Left forelimb (tissue), 1 donor: Measurements from ENCODE around the gene NELFB.

Experiments used
- DNase-seq: peaks from one replicate; pipeline ENCODE4 v3.0.0-alpha.2; 2018; ENCODE audit warnings: low spot score

NELFB gene

GRCh38 chr9:137254624-137255447 lies at the start of gene NELFB:
Gene NELFB (plus strand): TSS chr9:137255327.
- DNase-seq: peak; percentile 98

- no peak for DNase-seq
Measured at GRCh38 chr9:137206602-137207001, 48.5 kb upstream of the NELFB start.

- DNase-seq: no peak
Measured at GRCh38 chr9:137211532-137211931, 43.6 kb upstream of the NELFB start.

- no peak for DNase-seq
Measured at GRCh38 chr9:137212520-137212919, 42.6 kb upstream of the NELFB start.

- no peak for DNase-seq
Measured at GRCh38 chr9:137213160-137214060, 41.7 kb upstream of the NELFB start.

- no peak for DNase-seq
Measured at GRCh38 chr9:137214620-137215019, 40.5 kb upstream of the NELFB start.

- DNase-seq: no peak
Measured at GRCh38 chr9:137215196-137215986, 39.7 kb upstream of the NELFB start.

GRCh38 chr9:137216188-137216965 lies 38.8 kb upstream of the NELFB start:
- no peak for DNase-seq

- DNase-seq: no peak
Measured at GRCh38 chr9:137217276-137218211, 37.6 kb upstream of the NELFB start.

GRCh38 chr9:137218212-137218753 lies 36.8 kb upstream of the NELFB start:
- no peak for DNase-seq

GRCh38 chr9:137218754-137219271 lies 36.3 kb upstream of the NELFB start:
- no peak for DNase-seq

- no peak for DNase-seq
Measured at GRCh38 chr9:137219757-137220316, 35.3 kb upstream of the NELFB start.

- no peak for DNase-seq
Measured at GRCh38 chr9:137220317-137221094, 34.6 kb upstream of the NELFB start.

- no peak for DNase-seq
Measured at GRCh38 chr9:137221095-137221505, 34.0 kb upstream of the NELFB start.

- no peak for DNase-seq
Measured at GRCh38 chr9:137221506-137222111, 33.5 kb upstream of the NELFB start.

- no peak for DNase-seq
Measured at GRCh38 chr9:137222190-137223077, 32.7 kb upstream of the NELFB start, which contains the start of gene RNF208. Gene RNF208 (minus strand): TSS chr9:137222240. CDS start chr9:137221212, 1,028 bp downstream.
